H1 (cell line): ENCODE results near the gene ZDHHC3. TPM values are rescaled to one million over a fixed set of nuclear protein-coding genes. Genes with fewer than 3 reads are reported as not detected.

Source experiments
- CTBP2 ChIP-seq: IDR thresholded peaks from 2 replicates; pipeline ENCODE4 v1.7.0; 2011; ENCODE audit warnings: borderline replicate concordance, mild to moderate bottlenecking, moderate library complexity, mixed read lengths, low read length; ENCODE audit not compliant: insufficient read depth, insufficient read length
- PHF8 ChIP-seq: fragments of 200-600 bp; sonication (generic); conservative IDR thresholded peaks from 2 replicates; pipeline ENCODE4 v1.7.1; 2012; ENCODE audit warnings: low read depth, mild to moderate bottlenecking, inconsistent platforms, low read length, moderate library complexity
- SUZ12 ChIP-seq: fragments of 200-600 bp; sonication (generic); IDR thresholded peaks from 2 replicates; pipeline ENCODE4 v1.6.1; 2012; ENCODE audit warnings: mild to moderate bottlenecking, inconsistent platforms, low read length, moderate library complexity, mixed read lengths
- polyA plus RNA-seq, 7 experiments: library from polyadenylated mRNA; depleted of rRNA in 3 of 7; stranded (reverse) in 5 of 7; unstranded in 2 of 7; fragments of >200 nt in 5 of 7; fragments of 200-250 nt in 2 of 7; gene quantifications; 1 replicate in 5 of 7; 2 replicates in 1 of 7; 4 replicates in 1 of 7; pipeline versions ENCODE4 v1.2.1 to v1.2.3, GENCODE V29; 2011 to 2013; ENCODE audit warnings: missing spikeins in 2 of 7, mixed read lengths in 2 of 7
- total RNA-seq: library from RNA; stranded (reverse); fragmentation: NEBNext Ultra II Directional; extraction: Animal tissue kit (Norgen Biotek cat#: 25700); gene quantifications from 2 replicates; pipeline ENCODE4 v1.2.1, GENCODE V29; 2021

The ZDHHC3 gene
- total and polyA plus RNA-seq, 2 of the 8 experiments (the other 6 are each of a cell fraction or from before 2014, with no cell fraction given) = 77.4 to 88.7 TPM

GRCh38 chr3:44892689-44893088, 83.3 kb downstream of the ZDHHC3 start (continued):
- no peak for TF ChIP-seq CTBP2
- TF ChIP-seq SUZ12 = no peak
- TF ChIP-seq PHF8 = no peak
